Glutamatergic neuron (in vitro differentiated cells): ENCODE data around the gene LSS. TPM values are rescaled to one million over a fixed set of nuclear protein-coding genes. Genes with fewer than 3 reads are reported as not detected.

Experiments
- DNase-seq: peaks from one replicate; pipeline ENCODE4 v3.0.0; 2022
- H3K27ac Mint-ChIP-seq: one replicate; pipeline ENCODE4 v1.8.0; 2020; ENCODE audit warnings: mild to moderate bottlenecking, mixed read lengths, inconsistent platforms; ENCODE audit not compliant: unreplicated experiment
- H3K27me3 Mint-ChIP-seq: one replicate; pipeline ENCODE4 v1.8.0; 2020; ENCODE audit warnings: mild to moderate bottlenecking, moderate library complexity, mixed read lengths, inconsistent platforms; ENCODE audit not compliant: unreplicated experiment
- H3K36me3 Mint-ChIP-seq: one replicate; pipeline ENCODE4 v1.8.0; 2020; ENCODE audit warnings: mild to moderate bottlenecking, mixed read lengths, inconsistent platforms; ENCODE audit not compliant: unreplicated experiment
- H3K4me1 Mint-ChIP-seq: one replicate; pipeline ENCODE4 v1.8.0; 2020; ENCODE audit warnings: mild to moderate bottlenecking, low read depth, mixed read lengths, inconsistent platforms; ENCODE audit not compliant: unreplicated experiment
- H3K4me3 Mint-ChIP-seq: one replicate; pipeline ENCODE4 v1.8.0; 2020; ENCODE audit warnings: mild to moderate bottlenecking, mixed read lengths, inconsistent platforms; ENCODE audit not compliant: unreplicated experiment
- H3K9me3 Mint-ChIP-seq: one replicate; pipeline ENCODE4 v1.8.0; 2020; ENCODE audit warnings: mild to moderate bottlenecking, moderate library complexity, mixed read lengths, inconsistent platforms; ENCODE audit not compliant: unreplicated experiment
- total RNA-seq: library from RNA; stranded (reverse); fragmentation: NEBNext Ultra II Directional; extraction: Animal tissue kit (Norgen Biotek cat#: 25700); gene quantifications from one replicate; pipeline ENCODE4 v1.2.1, GENCODE V29; 2021; ENCODE audit not compliant: unreplicated experiment
- TF ChIP-seq, protein P1 (sequence below): fragments of 200-600 bp; sonication (generic); IDR thresholded peaks from one replicate; pipeline ENCODE4 v1.5.0; 2021; ENCODE audit not compliant: partially characterized antibody, unreplicated experiment

Gene LSS
- total RNA-seq, 1 donor from 2014 or later: 390 TPM

DNA sequence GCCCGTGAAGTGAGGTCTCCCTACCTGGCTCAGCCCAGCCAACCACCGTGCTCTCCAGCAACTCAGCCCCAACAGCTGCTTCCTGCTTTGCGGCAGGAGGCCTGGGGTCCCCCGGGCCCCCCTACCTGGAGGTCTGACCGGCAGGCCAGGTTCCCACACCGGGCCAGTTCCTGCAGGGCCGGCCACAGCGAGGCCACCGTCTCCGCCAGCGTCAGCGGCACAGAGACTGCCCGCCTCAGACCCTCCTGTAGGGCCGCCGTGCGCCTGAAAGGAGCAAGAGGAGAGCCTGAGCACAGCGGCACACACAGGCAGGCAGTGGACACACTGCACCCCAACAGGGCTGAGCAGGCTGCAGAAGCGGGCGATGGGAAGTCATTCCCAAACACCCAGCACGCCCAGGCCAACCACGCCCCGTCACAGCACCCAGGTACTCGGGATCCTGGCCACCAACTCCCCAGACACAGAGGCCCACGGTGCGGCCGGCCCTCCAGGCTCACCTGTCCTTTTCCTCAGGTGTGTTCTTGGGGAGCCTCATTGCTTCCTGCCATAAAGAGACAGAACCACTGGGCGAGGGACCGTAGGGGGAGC is 90.1 kb downstream of the LSS start:
- DNase-seq: no peak
- H3K27me3 Mint-ChIP-seq: peaks cover 17% of the 10 kb centered on the region
- no peak overlapping the region for H3K4me3 Mint-ChIP-seq
- H3K27ac Mint-ChIP-seq: no peak overlapping the region
- TF ChIP-seq, protein P1, sequence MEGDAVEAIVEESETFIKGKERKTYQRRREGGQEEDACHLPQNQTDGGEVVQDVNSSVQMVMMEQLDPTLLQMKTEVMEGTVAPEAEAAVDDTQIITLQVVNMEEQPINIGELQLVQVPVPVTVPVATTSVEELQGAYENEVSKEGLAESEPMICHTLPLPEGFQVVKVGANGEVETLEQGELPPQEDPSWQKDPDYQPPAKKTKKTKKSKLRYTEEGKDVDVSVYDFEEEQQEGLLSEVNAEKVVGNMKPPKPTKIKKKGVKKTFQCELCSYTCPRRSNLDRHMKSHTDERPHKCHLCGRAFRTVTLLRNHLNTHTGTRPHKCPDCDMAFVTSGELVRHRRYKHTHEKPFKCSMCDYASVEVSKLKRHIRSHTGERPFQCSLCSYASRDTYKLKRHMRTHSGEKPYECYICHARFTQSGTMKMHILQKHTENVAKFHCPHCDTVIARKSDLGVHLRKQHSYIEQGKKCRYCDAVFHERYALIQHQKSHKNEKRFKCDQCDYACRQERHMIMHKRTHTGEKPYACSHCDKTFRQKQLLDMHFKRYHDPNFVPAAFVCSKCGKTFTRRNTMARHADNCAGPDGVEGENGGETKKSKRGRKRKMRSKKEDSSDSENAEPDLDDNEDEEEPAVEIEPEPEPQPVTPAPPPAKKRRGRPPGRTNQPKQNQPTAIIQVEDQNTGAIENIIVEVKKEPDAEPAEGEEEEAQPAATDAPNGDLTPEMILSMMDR: no peak
- peaks cover 4% of the 10 kb centered on the region for H3K36me3 Mint-ChIP-seq
- peaks cover 7% of the 10 kb centered on the region for H3K9me3 Mint-ChIP-seq
- peaks cover 4% of the 10 kb centered on the region for H3K4me1 Mint-ChIP-seq

Other genes starting within 250 kb of the LSS start
- 407 TPM for gene COL6A1, start 247.0 kb downstream of the LSS start, total RNA-seq
- 55.2 TPM for gene COL6A2, start 130.7 kb downstream of the LSS start, total RNA-seq
- gene FTCD, start 73.2 kb downstream of the LSS start, total RNA-seq: 13.4 TPM
- gene SPATC1L, start 44.3 kb downstream of the LSS start, total RNA-seq: 58.7 TPM
- 121 TPM for gene MCM3AP, start 56.8 kb upstream of the LSS start, total RNA-seq
- gene YBEY, start 57.6 kb upstream of the LSS start, total RNA-seq: 19.6 TPM
- 9.7 TPM for gene C21orf58, start 95.1 kb upstream of the LSS start, total RNA-seq
- gene PCNT, start 95.4 kb upstream of the LSS start, total RNA-seq: 117 TPM
- gene DIP2A, start 230.1 kb upstream of the LSS start, total RNA-seq: 55.4 TPM